Effector memory CD4-positive, alpha-beta T cell (primary cell): ENCODE data around the gene INSYN1.
"Not testable (repeated sequence)": the region's sequence is repeated elsewhere in the genome, so short reads cannot be mapped to it uniquely, and the experiment has no call there.

Source experiments
- DNase-seq, 3 donors: peaks; one replicate each; pipeline ENCODE4 v3.0.0-alpha.2; 2020
- H3K27ac ChIP-seq: 2 replicates; pipeline ENCODE4 v1.7.0; 2013; ENCODE audit warnings: mild to moderate bottlenecking, low read length, moderate library complexity; ENCODE audit not compliant: insufficient read depth, poor library complexity, severe bottlenecking
- H3K27me3 ChIP-seq: replicated peaks from 2 replicates; pipeline ENCODE4 v1.7.0; 2013; ENCODE audit warnings: mild to moderate bottlenecking, low read length; ENCODE audit not compliant: insufficient read depth, control insufficient read depth, poor library complexity, severe bottlenecking
- H3K36me3 ChIP-seq: 2 replicates; pipeline ENCODE4 v1.7.0; 2013; ENCODE audit warnings: mild to moderate bottlenecking, low read length, moderate library complexity; ENCODE audit not compliant: control insufficient read depth, insufficient read depth
- H3K4me1 ChIP-seq: 2 replicates; pipeline ENCODE4 v1.7.0; 2013; ENCODE audit warnings: low read length, mild to moderate bottlenecking; ENCODE audit not compliant: control insufficient read depth, insufficient read depth, poor library complexity, severe bottlenecking
- H3K4me3 ChIP-seq: 2 replicates; pipeline ENCODE4 v1.7.0; 2013; ENCODE audit warnings: low read length, low read depth, mild to moderate bottlenecking; ENCODE audit not compliant: insufficient read depth, poor library complexity, severe bottlenecking
- H3K9me3 ChIP-seq: 2 replicates; pipeline ENCODE4 v1.7.0; 2013; ENCODE audit warnings: mild to moderate bottlenecking, low read length, moderate library complexity; ENCODE audit not compliant: control insufficient read depth

The INSYN1 gene

GRCh38 chr15:73708691-73709090 is 44.5 kb downstream of the INSYN1 start:
- DNase-seq, result no peak
- Histone ChIP-seq H3K9me3 (no peaks in the 10 kb centered on the region), H3K4me3 (no peak overlapping the region), H3K27me3 (no peaks in the 10 kb centered on the region), H3K4me1 (no peaks in the 10 kb centered on the region), H3K36me3 (no peaks in the 10 kb centered on the region), H3K27ac (no peak overlapping the region)

GRCh38 chr15:73704869-73705645 is 48.1 kb downstream of the INSYN1 start:
- Histone ChIP-seq H3K4me3 (no peak overlapping the region), H3K36me3 (no peaks in the 10 kb centered on the region), H3K9me3 (no peaks in the 10 kb centered on the region), H3K4me1 (no peaks in the 10 kb centered on the region), H3K27ac (no peak overlapping the region), H3K27me3 (no peaks in the 10 kb centered on the region)
- DNase-seq, result peak; percentile 25 to 37 (median 27)

- H3K27ac ChIP-seq, DNase-seq, H3K27me3 ChIP-seq, H3K4me3 ChIP-seq, H3K9me3 ChIP-seq, H3K36me3 ChIP-seq, H3K4me1 ChIP-seq: not testable (repeated sequence)
Observed at GRCh38 chr15:73704142-73704868, 48.8 kb downstream of the INSYN1 start.

- not testable (repeated sequence) for H3K4me1 ChIP-seq, H3K9me3 ChIP-seq, H3K27ac ChIP-seq, DNase-seq, H3K27me3 ChIP-seq, H3K4me3 ChIP-seq, H3K36me3 ChIP-seq
Observed at GRCh38 chr15:73703601-73704000, 49.5 kb downstream of the INSYN1 start.

GRCh38 chr15:73702311-73703239 is 50.6 kb downstream of the INSYN1 start:
- not testable (repeated sequence) for H3K4me3 ChIP-seq, H3K4me1 ChIP-seq, H3K27ac ChIP-seq, H3K36me3 ChIP-seq, DNase-seq, H3K9me3 ChIP-seq, H3K27me3 ChIP-seq

- peaks cover 15% of the 10 kb centered on the region for H3K4me1 ChIP-seq
- H3K27ac ChIP-seq, result no peak overlapping the region
- H3K27me3 ChIP-seq, result peaks cover 6% of the 10 kb centered on the region
- H3K36me3 ChIP-seq, result no peaks in the 10 kb centered on the region
- no peak overlapping the region for H3K4me3 ChIP-seq
- DNase-seq, result peak; percentile 49 to 68 (median 55)
- H3K9me3 ChIP-seq, result no peaks in the 10 kb centered on the region
Observed at GRCh38 chr15:73700041-73700842, 52.9 kb downstream of the INSYN1 start.

GRCh38 chr15:73699249-73700040 is 53.7 kb downstream of the INSYN1 start:
- Histone ChIP-seq H3K36me3 (no peaks in the 10 kb centered on the region), H3K4me1 (peaks cover 15% of the 10 kb centered on the region)

GRCh38 chr15:73697033-73697467 is 56.1 kb downstream of the INSYN1 start:
- Histone ChIP-seq H3K9me3 (no peaks in the 10 kb centered on the region), H3K36me3 (no peaks in the 10 kb centered on the region), H3K27ac (no peak overlapping the region), H3K4me1 (peaks cover 15% of the 10 kb centered on the region), H3K27me3 (peaks cover 6% of the 10 kb centered on the region), H3K4me3 (no peak overlapping the region)
- DNase-seq, result peak; percentile 68 to 74 (median 73)

More at GRCh38 chr15:73699249-73700040, 53.7 kb downstream of the INSYN1 start:
- Histone ChIP-seq H3K9me3 (no peaks in the 10 kb centered on the region), H3K27me3 (peaks cover 6% of the 10 kb centered on the region), H3K4me3 (no peak overlapping the region), H3K27ac (no peak overlapping the region)
- DNase-seq, result no peak

GRCh38 chr15:73696641-73697001 is 56.5 kb downstream of the INSYN1 start:
- Histone ChIP-seq H3K9me3 (no peaks in the 10 kb centered on the region), H3K27me3 (peaks cover 6% of the 10 kb centered on the region), H3K36me3 (no peaks in the 10 kb centered on the region), H3K4me1 (peaks cover 15% of the 10 kb centered on the region), H3K27ac (no peak overlapping the region), H3K4me3 (no peak overlapping the region)
- DNase-seq, result no peak
